GM13976 (cell line): ENCODE results near the gene ZNF141.

Experiments
- DNase-seq: peaks from one replicate; pipeline ENCODE4 v3.0.0; 2012; ENCODE audit warnings: low spot score
- CTCF ChIP-seq: IDR thresholded peaks from 2 replicates; pipeline ENCODE4 v1.5.1; 2012; ENCODE audit warnings: borderline replicate concordance, mild to moderate bottlenecking; ENCODE audit not compliant: insufficient read depth; ENCODE audit errors: extremely low read depth, missing control alignments, control extremely low read depth
- in situ Hi-C: fragments of 300-500 bp; cut with MboI; formaldehyde crosslinking; loops from one replicate; pipeline ENCODE4 v1.12.0; 2022; ENCODE audit warnings: low sequenced_read_pairs, mixed read lengths, inconsistent platforms; ENCODE audit not compliant: unreplicated experiment

ZNF141 gene

DNA sequence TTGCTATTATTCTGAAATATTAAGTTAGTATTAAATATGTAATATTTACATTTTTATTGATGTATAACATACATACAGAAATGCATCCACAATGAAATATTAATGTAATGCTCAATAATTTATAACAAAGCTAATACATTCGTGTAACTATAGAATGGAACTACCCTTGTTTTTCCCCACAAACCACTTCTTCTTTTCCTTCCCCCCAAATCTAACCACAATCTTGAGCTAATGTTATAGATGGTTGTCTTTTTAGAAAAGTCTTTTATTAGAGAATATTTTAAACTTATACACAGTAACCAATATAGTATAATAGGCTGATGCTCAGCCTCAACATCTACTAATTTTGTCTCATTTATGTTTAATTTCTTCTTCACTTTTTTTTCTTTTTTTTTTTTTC lies 27.8 kb upstream of the ZNF141 start:
- no peak for TF ChIP-seq CTCF
- in situ Hi-C loops, result no loop called here
- no peak for DNase-seq

- DNase-seq, result no peak
- in situ Hi-C loops, result no loop called here
- TF ChIP-seq CTCF, result no peak
Measured at GRCh38 chr4:314296-314903, 23.2 kb upstream of the ZNF141 start.

GRCh38 chr4:328729-329128 lies 8.9 kb upstream of the ZNF141 start:
- in situ Hi-C loops, result no loop called here
- TF ChIP-seq CTCF, result no peak
- DNase-seq, result no peak

GRCh38 chr4:335515-335914 lies 2.1 kb upstream of the ZNF141 start:
- in situ Hi-C loops, result no loop called here
- no peak for DNase-seq
- no peak for TF ChIP-seq CTCF

GRCh38 chr4:336099-336892 lies 1.3 kb upstream of the ZNF141 start:
- peak; percentile 50 for DNase-seq
- in situ Hi-C loops, result no loop called here
- TF ChIP-seq CTCF, result no peak

DNA sequence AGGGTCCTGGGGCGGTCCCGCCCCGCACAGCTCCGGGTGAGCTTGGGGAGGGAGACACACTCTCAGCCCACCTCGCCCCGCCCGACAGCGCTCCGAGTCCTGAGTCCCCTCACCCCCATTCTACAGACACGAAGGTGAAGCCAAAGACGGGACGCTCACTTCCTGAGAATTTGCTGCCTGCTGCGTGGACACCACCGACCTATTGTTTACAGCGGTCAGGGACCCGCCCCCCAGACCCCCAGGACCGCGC lies 796 bp upstream of the ZNF141 start:
- no peak for TF ChIP-seq CTCF
- in situ Hi-C loops, result no loop called here
- no peak for DNase-seq
